Suprapubic skin (tissue), 4 donors: Measurements from ENCODE around the gene MCC.

Source experiments
- CTCF ChIP-seq, 2 donors: fragments of 200-600 bp in 1 of 2; fragments of 450-650 bp in 1 of 2; sonication (generic) in 1 of 2; IDR thresholded peaks; one replicate each; pipeline ENCODE4 v1.5.1; 2016 to 2019; ENCODE audit warnings: antibody characterized with exemption in 2 of 2, mild to moderate bottlenecking in 1 of 2, moderate library complexity in 1 of 2
- POLR2A ChIP-seq, 2 donors: fragments of 450-650 bp; IDR thresholded peaks; one replicate each; pipeline ENCODE4 v1.6.1; 2017; ENCODE audit warnings: antibody characterized with exemption in 2 of 2, mild to moderate bottlenecking in 2 of 2, moderate library complexity in 2 of 2
- POLR2AphosphoS5 ChIP-seq, 3 donors: sonication (generic); formaldehyde crosslinking; IDR thresholded peaks; one replicate each; pipeline ENCODE4 v1.6.1; 2017; ENCODE audit warnings: antibody characterized with exemption in 3 of 3

DNA sequence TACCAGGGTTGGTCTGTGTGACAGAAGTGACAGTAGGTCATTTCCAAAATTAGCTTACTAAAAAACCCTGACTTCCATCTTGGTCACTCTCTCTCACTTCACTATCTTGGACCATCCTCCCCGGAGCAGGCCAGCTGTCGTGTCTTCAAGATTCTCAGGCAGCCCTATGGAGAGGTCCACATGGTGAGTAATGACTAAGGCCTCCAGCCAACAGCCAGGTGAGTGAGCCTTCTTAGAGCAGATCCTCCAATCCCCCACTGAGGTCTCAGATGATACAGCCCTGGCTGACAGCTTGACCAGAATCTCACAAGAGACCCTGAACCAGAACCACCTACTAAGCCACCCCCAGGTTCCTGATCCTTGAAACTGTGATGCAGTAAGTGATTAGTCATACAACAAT lies 419.7 kb downstream of the MCC start:
- TF ChIP-seq POLR2AphosphoS5 (IDR thresholded peaks at IDR 0.05) (no peak), CTCF (IDR thresholded peaks at IDR 0.05) (no peak), POLR2A (IDR thresholded peaks at IDR 0.05) (no peak)
